Measurements from ENCODE around the gene CNTNAP2.

GRCh38 chr7:148374396-148375259 is 2258.0 kb downstream of the CNTNAP2 start:
- TF ChIP-seq CTCF (conservative IDR thresholded peaks at IDR 0.05; ENCODE audit: low read depth, low read length) (no peak), EZH2 (IDR thresholded peaks at IDR 0.05; ENCODE audit: borderline replicate concordance, low read depth, low read length, poor library complexity, severe bottlenecking) (no peak)
